HCT116 (cell line): ENCODE results near the gene TYMS. TPM values are rescaled to one million over a fixed set of nuclear protein-coding genes. Genes with fewer than 3 reads are reported as not detected.

Source experiments
- ATAC-seq: fragments of 200-7000 bp; cut with Tn5 transposase; 2 replicates; pipeline ENCODE4 v1.9.1; 2020; ENCODE audit warnings: mild to moderate bottlenecking, moderate library complexity
- BruUV-seq: library from RNA; stranded (reverse); fragments of 400-500 nt; replicated peaks from 2 replicates; lab custom pipeline; 2021; lab: Mats Ljungman, UMichigan
- CTCF ChIA-PET: fragments of 300-600 bp; sonication (Branson Sonifier 250); formaldehyde crosslinking; loops from one replicate; lab custom pipeline; 2021; ENCODE audit warnings: antibody characterized with exemption; lab: Charles Lee
- POLR2A ChIA-PET: fragments of 300-600, 350-600 bp; sonication (Branson Sonifier 250); formaldehyde crosslinking; loops from one replicate; lab custom pipeline; 2021; ENCODE audit warnings: antibody characterized with exemption; lab: Charles Lee
- RAD21 ChIA-PET, 2 experiments: fragments of 300-600 bp; sonication (Branson Sonifier 250); formaldehyde crosslinking; loops; one replicate each; lab custom pipeline; 2023; ENCODE audit warnings: low total read pairs in 2 of 2; ENCODE audit not compliant: uncharacterized antibody in 2 of 2, unreplicated experiment in 2 of 2, low non-redundant PET in 1 of 2; lab: Charles Lee
- DNase-seq: peaks from one replicate; pipeline ENCODE4 v3.0.0-alpha.2; 2010; ENCODE audit warnings: low read depth, low spot score
- H2AFZ ChIP-seq: fragments of 200-600 bp; shearing (Covaris generic), sonication (generic); 2 replicates; pipeline ENCODE4 v1.6.1; 2017; ENCODE audit warnings: low read depth, mixed run types, mixed read lengths, antibody characterized with exemption, low read length; ENCODE audit not compliant: poor library complexity, severe bottlenecking
- H3K27ac ChIP-seq: 2 replicates; pipeline ENCODE4 v1.5.1; 2012; ENCODE audit warnings: low read depth, low read length
- H3K27me3 ChIP-seq: fragments of 200-600 bp; sonication (generic); 2 replicates; pipeline ENCODE4 v1.6.1; 2016; ENCODE audit warnings: mixed run types, low read length, mixed read lengths; ENCODE audit not compliant: insufficient read depth
- H3K36me3 ChIP-seq, 2 experiments: fragments of 200-500 bp in 1 of 2; fragments of 200-600 bp in 1 of 2; sonication (Bioruptor generic) in 1 of 2; sonication (generic) in 1 of 2; 2 replicates each; pipeline versions ENCODE4 v1.5.1 to v1.6.1; 2014 to 2016; ENCODE audit warnings: low read length in 2 of 2, inconsistent platforms in 1 of 2, mixed read lengths in 1 of 2, mixed run types in 1 of 2; ENCODE audit not compliant: insufficient read depth in 2 of 2, control insufficient read depth in 1 of 2
- H3K4me1 ChIP-seq, 2 experiments: fragments of 200-600 bp in 1 of 2; sonication (generic) in 1 of 2; 2 replicates each; pipeline versions ENCODE4 v1.5.1 to v1.6.1; 2012 to 2017; ENCODE audit warnings: low read length in 2 of 2, inconsistent platforms in 1 of 2, mild to moderate bottlenecking in 1 of 2, mixed read lengths in 1 of 2, mixed run types in 1 of 2, moderate library complexity in 1 of 2; ENCODE audit not compliant: insufficient read depth in 2 of 2, control insufficient read depth in 1 of 2
- H3K4me2 ChIP-seq: fragments of 200-600 bp; sonication (generic); 2 replicates; pipeline ENCODE4 v1.6.1; 2017; ENCODE audit warnings: mixed run types, low read length, mixed read lengths
- H3K4me3 ChIP-seq, 2 experiments: fragments of 200-600 bp in 1 of 2; sonication (generic) in 1 of 2; replicated peaks in 1 of 2; 2 replicates each; pipeline ENCODE4 v1.5.1; 2011 to 2016; ENCODE audit warnings: low read length in 2 of 2, control low read depth in 1 of 2, low read depth in 1 of 2, mild to moderate bottlenecking in 1 of 2, mixed read lengths in 1 of 2, mixed run types in 1 of 2
- H3K79me2 ChIP-seq: fragments of 200-600 bp; sonication (generic); 2 replicates; pipeline ENCODE4 v1.6.1; 2017; ENCODE audit warnings: mild to moderate bottlenecking, mixed run types, low read length, moderate library complexity, mixed read lengths; ENCODE audit not compliant: insufficient read depth
- H3K9ac ChIP-seq: fragments of 200-600 bp; sonication (generic); 2 replicates; pipeline ENCODE4 v1.6.1; 2016; ENCODE audit warnings: low read length, mixed read lengths
- H3K9me2 ChIP-seq: fragments of 200-600 bp; sonication (generic), shearing (Covaris generic); 2 replicates; pipeline ENCODE4 v1.6.1; 2017; ENCODE audit warnings: mixed run types, mild to moderate bottlenecking, moderate library complexity; ENCODE audit not compliant: insufficient read depth
- H3K9me3 ChIP-seq, 2 experiments: fragments of 200-500 bp in 1 of 2; fragments of 200-600 bp in 1 of 2; sonication (Bioruptor generic) in 1 of 2; sonication (generic) in 1 of 2; 2 replicates each; pipeline ENCODE4 v1.6.1; 2014 to 2017; ENCODE audit warnings: low read length in 2 of 2, mixed read lengths in 2 of 2, inconsistent platforms in 1 of 2, low read depth in 1 of 2, mild to moderate bottlenecking in 1 of 2, mixed run types in 1 of 2, moderate library complexity in 1 of 2; ENCODE audit not compliant: control insufficient read depth in 1 of 2, insufficient read depth in 1 of 2
- H4K20me1 ChIP-seq: fragments of 200-600 bp; sonication (generic), shearing (Covaris generic); 2 replicates; pipeline ENCODE4 v1.6.1; 2017; ENCODE audit warnings: mixed run types, mild to moderate bottlenecking, moderate library complexity; ENCODE audit not compliant: insufficient read depth
- CEBPB ChIP-seq: IDR thresholded peaks from 2 replicates; pipeline ENCODE4 v1.6.1; 2012; ENCODE audit warnings: low read depth
- ELF1 ChIP-seq: IDR thresholded peaks from 2 replicates; pipeline ENCODE4 v1.6.1; 2012; ENCODE audit warnings: low read depth, borderline replicate concordance
- EZH2phosphoT487 ChIP-seq: fragments of 200-600 bp; IDR thresholded peaks from 2 replicates; pipeline ENCODE4 v1.6.1; 2018; ENCODE audit warnings: antibody characterized with exemption, borderline replicate concordance
- POLR2A ChIP-seq: IDR thresholded peaks from 2 replicates; pipeline ENCODE4 v1.7.0; 2011; ENCODE audit warnings: borderline replicate concordance; ENCODE audit not compliant: insufficient read depth, insufficient read length; ENCODE audit errors: extremely low read depth
- RAD21 ChIP-seq: IDR thresholded peaks from 2 replicates; pipeline ENCODE4 v1.6.1; 2012; ENCODE audit warnings: low read depth, mild to moderate bottlenecking
- SP1 ChIP-seq: IDR thresholded peaks from 2 replicates; pipeline ENCODE4 v1.6.1; 2012; ENCODE audit warnings: low read depth
- YY1 ChIP-seq: IDR thresholded peaks from 2 replicates; pipeline ENCODE4 v1.6.1; 2011; ENCODE audit warnings: low read length, low read depth, moderate library complexity, mild to moderate bottlenecking; ENCODE audit not compliant: insufficient replicate concordance; ENCODE audit errors: extremely low read depth
- ZFX ChIP-seq: fragments of 450-650 bp; IDR thresholded peaks from 2 replicates; pipeline ENCODE4 v1.6.1; 2017
- intact Hi-C: fragments of 100-400 bp; cut with micrococcal nuclease; formaldehyde crosslinking; loops from 2 replicates; pipeline ENCODE4 v1.10.0; 2022
- total RNA-seq: library from RNA; stranded (reverse); gene quantifications from one replicate; pipeline ENCODE4 v1.2.1, GENCODE V29; 2021; ENCODE audit not compliant: unreplicated experiment
- TF ChIP-seq, protein P1 (sequence below): IDR thresholded peaks from 2 replicates; pipeline ENCODE4 v1.6.1; 2011; ENCODE audit warnings: mild to moderate bottlenecking, low read length, moderate library complexity; ENCODE audit not compliant: insufficient replicate concordance; ENCODE audit errors: extremely low read depth
- TF ChIP-seq, protein P2 (sequence below), 3 experiments: fragments of 200-600 bp in 1 of 3; sonication (generic) in 1 of 3; IDR thresholded peaks in 2 of 3; conservative IDR thresholded peaks in 1 of 3; 2 replicates each; pipeline ENCODE4 v1.5.1; 2012 to 2017; ENCODE audit warnings: low read depth in 2 of 3, low read length in 2 of 3, antibody characterized with exemption in 1 of 3, borderline replicate concordance in 1 of 3, control low read depth in 1 of 3, mild to moderate bottlenecking in 1 of 3, mixed read lengths in 1 of 3, mixed run types in 1 of 3, moderate library complexity in 1 of 3; ENCODE audit not compliant: insufficient read depth in 1 of 3

The TYMS gene
- total RNA-seq, 1 experiment from 2014 or later = 245 TPM

DNA sequence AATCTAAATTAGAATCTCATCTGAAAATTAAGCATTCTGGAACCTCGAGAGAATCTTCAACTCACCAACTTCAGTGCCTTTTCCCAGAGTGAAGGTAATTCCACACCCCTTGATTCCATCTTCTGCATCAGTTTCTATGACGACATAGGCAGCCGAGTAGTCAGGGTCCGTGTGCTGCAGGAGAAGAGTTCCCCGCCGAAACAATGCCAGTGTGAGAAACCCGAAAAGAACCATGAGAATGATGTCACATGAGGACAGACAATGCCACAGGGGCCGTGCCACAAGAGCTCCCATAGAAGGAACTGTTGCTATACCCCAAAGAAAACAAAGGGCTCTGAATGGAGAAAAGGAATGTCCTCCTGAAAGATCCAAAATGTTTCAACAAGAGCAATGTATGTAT, 49.0 kb downstream of the TYMS start (continued):
- TF ChIP-seq, protein P1, sequence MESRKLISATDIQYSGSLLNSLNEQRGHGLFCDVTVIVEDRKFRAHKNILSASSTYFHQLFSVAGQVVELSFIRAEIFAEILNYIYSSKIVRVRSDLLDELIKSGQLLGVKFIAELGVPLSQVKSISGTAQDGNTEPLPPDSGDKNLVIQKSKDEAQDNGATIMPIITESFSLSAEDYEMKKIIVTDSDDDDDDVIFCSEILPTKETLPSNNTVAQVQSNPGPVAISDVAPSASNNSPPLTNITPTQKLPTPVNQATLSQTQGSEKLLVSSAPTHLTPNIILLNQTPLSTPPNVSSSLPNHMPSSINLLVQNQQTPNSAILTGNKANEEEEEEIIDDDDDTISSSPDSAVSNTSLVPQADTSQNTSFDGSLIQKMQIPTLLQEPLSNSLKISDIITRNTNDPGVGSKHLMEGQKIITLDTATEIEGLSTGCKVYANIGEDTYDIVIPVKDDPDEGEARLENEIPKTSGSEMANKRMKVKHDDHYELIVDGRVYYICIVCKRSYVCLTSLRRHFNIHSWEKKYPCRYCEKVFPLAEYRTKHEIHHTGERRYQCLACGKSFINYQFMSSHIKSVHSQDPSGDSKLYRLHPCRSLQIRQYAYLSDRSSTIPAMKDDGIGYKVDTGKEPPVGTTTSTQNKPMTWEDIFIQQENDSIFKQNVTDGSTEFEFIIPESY = no peak
- no peak for TF ChIP-seq POLR2A
- TF ChIP-seq, protein P2, sequence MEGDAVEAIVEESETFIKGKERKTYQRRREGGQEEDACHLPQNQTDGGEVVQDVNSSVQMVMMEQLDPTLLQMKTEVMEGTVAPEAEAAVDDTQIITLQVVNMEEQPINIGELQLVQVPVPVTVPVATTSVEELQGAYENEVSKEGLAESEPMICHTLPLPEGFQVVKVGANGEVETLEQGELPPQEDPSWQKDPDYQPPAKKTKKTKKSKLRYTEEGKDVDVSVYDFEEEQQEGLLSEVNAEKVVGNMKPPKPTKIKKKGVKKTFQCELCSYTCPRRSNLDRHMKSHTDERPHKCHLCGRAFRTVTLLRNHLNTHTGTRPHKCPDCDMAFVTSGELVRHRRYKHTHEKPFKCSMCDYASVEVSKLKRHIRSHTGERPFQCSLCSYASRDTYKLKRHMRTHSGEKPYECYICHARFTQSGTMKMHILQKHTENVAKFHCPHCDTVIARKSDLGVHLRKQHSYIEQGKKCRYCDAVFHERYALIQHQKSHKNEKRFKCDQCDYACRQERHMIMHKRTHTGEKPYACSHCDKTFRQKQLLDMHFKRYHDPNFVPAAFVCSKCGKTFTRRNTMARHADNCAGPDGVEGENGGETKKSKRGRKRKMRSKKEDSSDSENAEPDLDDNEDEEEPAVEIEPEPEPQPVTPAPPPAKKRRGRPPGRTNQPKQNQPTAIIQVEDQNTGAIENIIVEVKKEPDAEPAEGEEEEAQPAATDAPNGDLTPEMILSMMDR (IDR thresholded peaks at IDR 0.05 in 2 of 3, conservative IDR thresholded peaks at IDR 0.05 in 1 of 3; ENCODE audit: borderline replicate concordance in 1 of 3, insufficient read depth in 1 of 3, low read depth in 2 of 3, low read length in 2 of 3) = no peak
- no peak for TF ChIP-seq CEBPB
- TF ChIP-seq EZH2phosphoT487 = no peak

GRCh38 chr18:708096-708495, 50.6 kb downstream of the TYMS start:
- 0 out of 2 replicates have a peak, but pooled peaks cover under 1% of the 10 kb centered on the region for H4K20me1 ChIP-seq
- H3K4me2 ChIP-seq = no peak overlapping the region
- peaks cover 2 to 12% of the 10 kb centered on the region in 2 experiments; a peak in 3 of 4 replicates for H3K4me1 ChIP-seq
- H3K9me2 ChIP-seq = no peaks in the 10 kb centered on the region
- H3K4me3 ChIP-seq = no peak overlapping the region
- H3K79me2 ChIP-seq = peaks cover 82% of the 10 kb centered on the region
- no peak overlapping the region for H3K27ac ChIP-seq
- BruUV-seq = no TSS peak
- intact Hi-C loops = no loop called here
- ATAC-seq = no peak
- no peaks in the 10 kb centered on the region for H3K27me3 ChIP-seq
- no peak overlapping the region for H2AFZ ChIP-seq
- DNase-seq = no peak
- POLR2A ChIA-PET = no interaction called here
- RAD21 ChIA-PET = no interaction called here
- no peak overlapping the region for H3K9ac ChIP-seq
- CTCF ChIA-PET = interaction anchor here (1.8 kb wide), 1 partner anchor 131 kb away, joined by 6 read pairs; no protein-coding TSS in a partner anchor
- TF ChIP-seq ZFX = no peak
- no peak for TF ChIP-seq RAD21
- no peak for TF ChIP-seq ELF1
- no peak for TF ChIP-seq SP1
- no peak for TF ChIP-seq YY1
- TF ChIP-seq, protein P1 = no peak
- no peaks in the 10 kb centered on the region for H3K9me3 ChIP-seq
- peaks cover 16 to 17% of the 10 kb centered on the region in 2 experiments; a peak in 3 of 4 replicates for H3K36me3 ChIP-seq
